Caki2 (cell line): Measurements from ENCODE around the gene DSTN. TPM values are rescaled to one million over a fixed set of nuclear protein-coding genes. Genes with fewer than 3 reads are reported as not detected.

Source experiments
- DNase-seq: peaks from one replicate; pipeline ENCODE4 v3.0.0-alpha.2; 2015; ENCODE audit warnings: low read depth
- in situ Hi-C: cut with HindIII; loops from 2 replicates; pipeline ENCODE4 v1.10.0; 2016; ENCODE audit warnings: low sequenced_read_pairs, low pct_unique_long_range_greater_than_20kb, mixed read lengths
- total RNA-seq: library from RNA; depleted of rRNA; stranded (reverse); fragments of >200 nt; shearing (Covaris generic); gene quantifications from 2 replicates; pipeline ENCODE4 v1.2.3, GENCODE V29; 2014; ENCODE audit warnings: low replicate concordance

The DSTN gene
- total RNA-seq, 1 experiment from 2014 or later, result 935 TPM

- DNase-seq, result no peak
- in situ Hi-C loops, result loop anchor here (5.0 kb wide), 1 partner anchor 50 kb away; no protein-coding TSS in a partner anchor
Measured at GRCh38 chr20:17542481-17542880, 27.4 kb upstream of the DSTN start.

- DNase-seq, result peak; percentile 86
Measured at GRCh38 chr20:17542993-17543412, 26.9 kb upstream of the DSTN start.

GRCh38 chr20:17543531-17544131, 26.2 kb upstream of the DSTN start:
- no peak for DNase-seq
- in situ Hi-C loops, result loop anchor here (5.0 kb wide), 1 partner anchor 49 kb away; no protein-coding TSS in a partner anchor

More at GRCh38 chr20:17542993-17543412, 26.9 kb upstream of the DSTN start:
- in situ Hi-C loops, result loop anchor here (5.0 kb wide), 1 partner anchor 49 kb away; no protein-coding TSS in a partner anchor

- in situ Hi-C loops, result no loop called here
Measured at GRCh38 chr20:17545127-17545526, 24.7 kb upstream of the DSTN start.

GRCh38 chr20:17549131-17549530, 20.7 kb upstream of the DSTN start:
- no peak for DNase-seq
- in situ Hi-C loops, result no loop called here

More at GRCh38 chr20:17545127-17545526, 24.7 kb upstream of the DSTN start:
- no peak for DNase-seq

- DNase-seq, result no peak
- in situ Hi-C loops, result no loop called here
Measured at GRCh38 chr20:17555106-17555505, 14.8 kb upstream of the DSTN start.

- peak; percentile 63 for DNase-seq
- in situ Hi-C loops, result no loop called here
Measured at GRCh38 chr20:17556837-17557674, 12.8 kb upstream of the DSTN start.

GRCh38 chr20:17557675-17558006, 12.2 kb upstream of the DSTN start:
- in situ Hi-C loops, result no loop called here

GRCh38 chr20:17558154-17558940, 11.5 kb upstream of the DSTN start:
- DNase-seq, result peak; percentile 87
- in situ Hi-C loops, result no loop called here

More at GRCh38 chr20:17557675-17558006, 12.2 kb upstream of the DSTN start:
- peak; percentile 62 for DNase-seq

- DNase-seq, result no peak
- in situ Hi-C loops, result no loop called here
Measured at GRCh38 chr20:17558941-17559304, 11.0 kb upstream of the DSTN start.

- no peak for DNase-seq
- in situ Hi-C loops, result no loop called here
Measured at GRCh38 chr20:17559338-17559737, 10.5 kb upstream of the DSTN start.

- in situ Hi-C loops, result no loop called here
Measured at GRCh38 chr20:17560344-17561074, 9.4 kb upstream of the DSTN start.

GRCh38 chr20:17562804-17563305, 7.0 kb upstream of the DSTN start:
- DNase-seq, result peak; percentile 87

More at GRCh38 chr20:17560344-17561074, 9.4 kb upstream of the DSTN start:
- DNase-seq, result no peak

GRCh38 chr20:17565169-17565845, 4.6 kb upstream of the DSTN start:
- in situ Hi-C loops, result no loop called here
- DNase-seq, result peak; percentile 81

More at GRCh38 chr20:17562804-17563305, 7.0 kb upstream of the DSTN start:
- in situ Hi-C loops, result no loop called here

GRCh38 chr20:17566345-17566744, 3.5 kb upstream of the DSTN start:
- in situ Hi-C loops, result no loop called here
- DNase-seq, result no peak

- in situ Hi-C loops, result no loop called here
- no peak for DNase-seq
Measured at GRCh38 chr20:17568045-17568788, 1.7 kb upstream of the DSTN start.
